Measurements from ENCODE around the gene FASTK. TPM values are rescaled to one million over a fixed set of nuclear protein-coding genes. Genes with fewer than 3 reads are reported as not detected.

Gene FASTK
- total RNA-seq, 1 experiment from 2014 or later = 86.3 TPM

DNA sequence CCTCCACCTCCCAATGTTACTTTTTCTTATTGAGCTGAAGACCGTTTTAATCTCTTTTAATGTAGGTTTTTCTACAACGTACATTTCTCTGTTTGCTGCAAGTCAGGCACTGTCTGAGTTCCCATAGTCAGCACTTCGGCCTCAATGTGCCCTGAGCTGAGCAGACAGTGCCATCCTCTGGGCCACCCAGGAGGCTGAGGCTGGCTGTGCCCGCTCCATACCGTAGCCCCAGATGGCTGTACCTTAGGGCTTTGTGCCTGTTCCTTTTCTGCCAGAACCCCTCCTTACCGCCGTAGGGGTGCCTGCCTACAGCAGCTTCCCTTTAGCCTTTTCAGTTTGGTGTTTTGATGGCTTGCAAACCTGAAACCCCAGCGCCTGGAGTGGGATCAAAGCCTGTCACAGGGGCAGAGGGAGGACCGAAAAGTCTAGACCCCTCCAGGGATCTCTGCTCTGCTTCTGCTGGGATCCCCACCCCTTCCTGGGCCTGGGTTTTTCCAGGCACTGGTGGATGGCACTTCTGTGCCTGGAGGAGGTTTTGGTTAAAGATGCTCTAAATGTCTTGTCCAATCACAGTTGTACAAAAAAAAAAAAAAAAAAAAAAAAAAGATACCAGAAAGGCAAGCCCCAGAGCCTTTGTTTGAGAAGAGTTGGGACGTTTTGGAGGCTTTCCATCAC is 14.7 kb upstream of the FASTK start:
- no peaks in the 10 kb centered on the region for H3K27me3 ChIP-seq (ENCODE audit: control insufficient read depth, insufficient read depth, low read length)
- no peaks in the 10 kb centered on the region; the same call in 1 of the 2 replicates for H3K36me3 ChIP-seq (replicated peaks; ENCODE audit: control insufficient read depth, insufficient read depth, low read length)
- DNase-seq = no peak
- H3K4me3 ChIP-seq (ENCODE audit: insufficient read depth, low read depth, low read length) = no peak overlapping the region

DNA sequence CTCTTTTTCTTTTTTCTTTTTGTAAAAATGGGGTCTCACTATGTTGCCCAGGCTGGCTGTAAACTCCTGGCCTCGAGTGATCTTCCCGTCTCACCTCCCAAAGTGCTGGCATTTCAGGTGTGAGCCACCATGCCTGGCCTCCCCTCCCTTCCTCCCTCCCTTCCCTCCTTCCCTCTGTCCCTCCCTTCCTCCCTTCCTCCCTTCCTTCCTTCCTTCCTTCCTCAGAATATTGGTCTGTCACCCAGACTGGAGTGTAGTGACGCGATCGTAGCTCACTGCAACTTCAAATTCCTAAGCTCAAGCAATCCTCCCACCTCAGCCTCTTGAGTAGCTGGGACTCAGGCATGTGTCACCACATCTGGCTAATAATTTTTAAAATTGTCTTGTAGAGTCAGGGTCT is 14.1 kb upstream of the FASTK start:
- Histone ChIP-seq H3K4me3 (ENCODE audit: insufficient read depth, low read depth, low read length) (no peak overlapping the region), H3K36me3 (replicated peaks; ENCODE audit: control insufficient read depth, insufficient read depth, low read length) (no peaks in the 10 kb centered on the region; the same call in 1 of the 2 replicates), H3K27me3 (ENCODE audit: control insufficient read depth, insufficient read depth, low read length) (no peaks in the 10 kb centered on the region)
- DNase-seq = no peak

DNA sequence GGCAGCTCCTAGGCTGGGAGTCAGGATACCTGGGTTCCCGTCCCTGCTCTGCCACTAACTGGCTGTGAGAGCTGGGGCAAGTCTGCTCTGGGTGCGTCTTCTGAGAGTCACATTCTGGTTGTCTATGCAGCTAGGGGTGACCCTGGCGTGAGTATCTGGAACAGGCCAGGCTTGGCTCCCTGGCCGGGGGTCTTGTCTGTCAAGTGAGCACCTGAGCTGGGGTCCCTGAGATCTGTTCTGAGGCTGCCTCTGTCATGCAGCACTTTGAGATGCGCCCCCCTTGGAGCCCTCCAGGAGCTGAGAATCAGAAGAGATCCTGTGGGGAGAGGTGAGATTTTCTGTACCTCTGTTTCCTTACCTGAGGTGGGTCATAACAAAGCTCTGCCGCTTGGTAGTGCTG is 13.1 kb upstream of the FASTK start:
- no peak for DNase-seq
- H3K27me3 ChIP-seq (ENCODE audit: control insufficient read depth, insufficient read depth, low read length) = no peaks in the 10 kb centered on the region
- no peak overlapping the region for H3K4me3 ChIP-seq (ENCODE audit: insufficient read depth, low read depth, low read length)
- no peaks in the 10 kb centered on the region; the same call in 1 of the 2 replicates for H3K36me3 ChIP-seq (replicated peaks; ENCODE audit: control insufficient read depth, insufficient read depth, low read length)

- Histone ChIP-seq H3K4me3 (ENCODE audit: insufficient read depth, low read depth, low read length) (no peak overlapping the region), H3K27me3 (ENCODE audit: control insufficient read depth, insufficient read depth, low read length) (peaks cover 10% of the 10 kb centered on the region; the same call in 1 of the 2 replicates), H3K36me3 (replicated peaks; ENCODE audit: control insufficient read depth, insufficient read depth, low read length) (no peaks in the 10 kb centered on the region; the same call in 1 of the 2 replicates)
- DNase-seq = no peak
Measured at GRCh38 chr7:151091988-151092387, 11.4 kb upstream of the FASTK start.

GRCh38 chr7:151091431-151091830 is 10.8 kb upstream of the FASTK start:
- no peak overlapping the region for H3K4me3 ChIP-seq (ENCODE audit: insufficient read depth, low read depth, low read length)
- H3K27me3 ChIP-seq (ENCODE audit: control insufficient read depth, insufficient read depth, low read length) = peaks cover 12% of the 10 kb centered on the region; the same call in 1 of the 2 replicates
- peak; percentile 84 for DNase-seq
- H3K36me3 ChIP-seq (replicated peaks; ENCODE audit: control insufficient read depth, insufficient read depth, low read length) = no peaks in the 10 kb centered on the region; the same call in 1 of the 2 replicates

DNA sequence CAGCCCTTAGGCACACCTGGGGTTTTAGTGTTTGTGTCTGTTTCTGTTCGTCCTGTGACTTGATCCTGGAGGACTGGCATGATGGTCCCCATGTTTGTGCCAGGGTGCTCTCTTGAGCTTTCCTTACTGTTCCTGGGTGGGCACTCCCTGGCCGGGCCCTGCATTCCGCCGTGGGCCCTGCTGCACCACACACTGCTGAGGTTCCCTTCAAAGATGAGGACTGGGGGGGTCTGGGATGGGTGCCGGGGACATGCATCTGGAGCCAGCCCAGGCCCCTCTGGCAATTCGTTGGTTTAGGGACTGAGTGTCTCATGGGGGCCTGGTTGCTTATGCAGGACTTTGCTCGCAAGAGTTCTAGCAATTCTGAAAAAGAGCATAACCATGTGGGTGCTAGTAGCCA is 10.4 kb upstream of the FASTK start:
- DNase-seq = no peak
- Histone ChIP-seq H3K36me3 (replicated peaks; ENCODE audit: control insufficient read depth, insufficient read depth, low read length) (no peaks in the 10 kb centered on the region; the same call in 1 of the 2 replicates), H3K4me3 (ENCODE audit: insufficient read depth, low read depth, low read length) (no peak overlapping the region), H3K27me3 (ENCODE audit: control insufficient read depth, insufficient read depth, low read length) (peaks cover 12% of the 10 kb centered on the region; the same call in 1 of the 2 replicates)

DNA sequence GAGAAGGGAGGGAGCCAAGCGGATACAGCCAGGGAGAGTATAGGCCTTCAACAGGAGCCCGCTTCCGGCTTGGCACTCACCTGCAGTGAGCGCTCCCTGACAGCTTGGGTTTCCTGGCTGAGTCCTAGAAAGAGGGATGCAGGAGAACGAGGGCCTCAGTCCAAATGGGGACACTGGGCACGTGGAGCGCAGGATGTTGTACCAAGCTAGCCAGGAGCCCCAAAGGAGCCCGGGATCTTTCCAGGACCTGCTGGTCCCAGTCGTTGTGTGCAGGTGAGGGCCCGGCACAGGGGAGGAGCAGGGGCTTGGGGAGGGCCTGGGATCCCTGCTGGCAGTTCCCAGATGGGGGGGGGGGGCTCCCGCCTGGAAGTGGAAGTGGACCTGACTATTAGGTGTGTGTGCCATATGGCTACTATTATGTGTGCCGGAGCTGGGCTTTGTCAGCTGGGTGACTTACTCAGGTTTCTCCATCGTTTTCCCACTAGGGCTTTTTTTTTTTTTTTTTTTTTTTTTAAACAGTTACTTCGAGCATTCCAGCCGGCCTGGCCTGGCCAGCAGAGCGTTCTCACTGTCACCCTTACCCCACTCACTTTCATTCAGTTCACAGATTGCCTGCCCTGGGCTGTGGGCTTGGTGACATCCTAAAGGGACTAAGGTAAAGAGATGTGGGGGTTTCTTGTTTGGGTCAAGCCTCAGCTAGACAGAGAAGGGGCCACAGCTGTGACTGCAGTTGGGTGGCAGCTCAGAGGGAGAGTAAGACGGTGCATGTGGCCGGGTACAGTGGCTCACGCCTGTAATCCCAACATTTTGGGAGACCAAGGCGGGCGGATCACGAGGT is 9.5 kb upstream of the FASTK start:
- no peak overlapping the region for H3K4me3 ChIP-seq (ENCODE audit: insufficient read depth, low read depth, low read length)
- H3K27me3 ChIP-seq (ENCODE audit: control insufficient read depth, insufficient read depth, low read length) = peaks cover 12% of the 10 kb centered on the region; the same call in 1 of the 2 replicates
- peak; percentile 40 for DNase-seq

GRCh38 chr7:151088856-151089699 is 8.5 kb upstream of the FASTK start:
- peak; percentile 80 for DNase-seq
- Histone ChIP-seq H3K36me3 (replicated peaks; ENCODE audit: control insufficient read depth, insufficient read depth, low read length) (no peaks in the 10 kb centered on the region; the same call in 1 of the 2 replicates), H3K27me3 (ENCODE audit: control insufficient read depth, insufficient read depth, low read length) (peaks cover 15% of the 10 kb centered on the region; the same call in 1 of the 2 replicates), H3K4me3 (ENCODE audit: insufficient read depth, low read depth, low read length) (no peak overlapping the region; the same call in 1 of the 2 replicates)

More for the DNA sequence above, 9.5 kb upstream of the FASTK start:
- H3K36me3 ChIP-seq (replicated peaks; ENCODE audit: control insufficient read depth, insufficient read depth, low read length) = no peaks in the 10 kb centered on the region; the same call in 1 of the 2 replicates

GRCh38 chr7:151088019-151088855 is 7.6 kb upstream of the FASTK start:
- no peaks in the 10 kb centered on the region for H3K36me3 ChIP-seq (replicated peaks; ENCODE audit: control insufficient read depth, insufficient read depth, low read length)
- DNase-seq = peak; percentile 76
- H3K27me3 ChIP-seq (ENCODE audit: control insufficient read depth, insufficient read depth, low read length) = peaks cover 17% of the 10 kb centered on the region; the same call in 1 of the 2 replicates
- H3K4me3 ChIP-seq (ENCODE audit: insufficient read depth, low read depth, low read length) = peak overlapping the region; percentile 90

- DNase-seq = peak; percentile 83
- peaks cover 17% of the 10 kb centered on the region; the same call in 1 of the 2 replicates for H3K27me3 ChIP-seq (ENCODE audit: control insufficient read depth, insufficient read depth, low read length)
- H3K4me3 ChIP-seq (ENCODE audit: insufficient read depth, low read depth, low read length) = peak overlapping the region; percentile 90
- no peaks in the 10 kb centered on the region for H3K36me3 ChIP-seq (replicated peaks; ENCODE audit: control insufficient read depth, insufficient read depth, low read length)
Measured at GRCh38 chr7:151087245-151088018, 6.8 kb upstream of the FASTK start.

- peak overlapping the region; percentile 90 for H3K4me3 ChIP-seq (ENCODE audit: insufficient read depth, low read depth, low read length)
- peak; percentile 79 for DNase-seq
- H3K36me3 ChIP-seq (replicated peaks; ENCODE audit: control insufficient read depth, insufficient read depth, low read length) = no peaks in the 10 kb centered on the region
- H3K27me3 ChIP-seq (ENCODE audit: control insufficient read depth, insufficient read depth, low read length) = peaks cover 17% of the 10 kb centered on the region; the same call in 1 of the 2 replicates
Measured at GRCh38 chr7:151086802-151087244, 6.2 kb upstream of the FASTK start.

DNA sequence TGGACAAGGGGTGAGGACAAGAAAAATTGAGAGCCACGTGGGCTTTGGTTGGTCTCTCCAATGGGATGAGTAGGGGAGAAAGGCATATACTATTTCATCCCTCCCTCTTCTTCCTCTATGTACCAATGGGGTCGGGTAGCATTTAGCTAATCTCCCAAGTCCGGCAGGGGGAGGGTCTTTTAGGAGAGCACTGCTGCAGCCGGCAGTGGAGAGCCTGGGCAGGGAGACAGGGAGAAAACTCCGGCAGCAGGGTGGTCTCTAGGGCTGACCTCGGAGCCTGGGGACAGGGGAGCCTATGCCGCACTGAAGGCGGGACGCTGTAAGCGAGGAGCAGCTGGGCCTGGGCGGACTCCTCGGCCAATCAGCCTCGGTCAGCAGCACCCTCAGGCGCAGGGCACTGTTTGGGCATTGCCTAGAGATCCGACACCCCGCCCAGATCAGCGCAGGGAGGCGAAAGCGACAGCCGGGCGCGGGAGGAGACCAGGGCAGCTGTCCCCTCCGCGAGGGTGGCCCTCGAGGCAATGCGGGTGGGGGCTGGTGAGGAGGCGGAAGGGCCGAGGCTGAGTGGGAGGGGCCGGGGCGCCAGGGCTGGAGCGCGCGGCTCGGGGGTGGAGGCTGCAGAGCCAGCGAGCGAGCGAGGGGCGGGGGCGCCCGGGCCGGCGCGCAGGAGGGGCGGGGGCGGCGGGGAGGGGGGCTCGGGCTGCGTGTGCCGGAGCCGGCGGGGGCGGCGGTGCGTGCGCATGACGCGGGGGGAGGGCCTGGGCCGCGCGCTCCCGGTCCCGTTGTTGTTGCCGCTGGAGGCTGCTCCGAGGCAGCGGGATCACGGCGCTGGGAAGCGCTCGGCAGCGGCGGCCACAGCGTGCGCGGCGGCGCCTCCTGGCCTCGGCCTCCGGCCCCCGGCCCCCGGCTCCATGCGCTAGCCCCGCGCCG is 5.3 kb upstream of the FASTK start, which contains the start of gene AGAP3:
TSS of gene AGAP3 (plus strand) at position 785 of the 930 bp plus-strand sequence. CDS start 267 bp downstream, outside the sequence.
- Histone ChIP-seq H3K27me3 (ENCODE audit: control insufficient read depth, insufficient read depth, low read length) (peaks cover 17% of the 10 kb centered on the region; the same call in 1 of the 2 replicates), H3K36me3 (replicated peaks; ENCODE audit: control insufficient read depth, insufficient read depth, low read length) (no peaks in the 10 kb centered on the region), H3K4me3 (ENCODE audit: insufficient read depth, low read depth, low read length) (peak within 1 kb of the TSS; percentile 90)
- peak; percentile 99 for DNase-seq
